Breast epithelium (tissue), 4 donors: ENCODE measurements around the gene NRP1. TPM values are rescaled to one million over a fixed set of nuclear protein-coding genes. Genes with fewer than 3 reads are reported as not detected.
A peak's percentile ranks its signal among the peaks of the same experiment; 100 is the strongest.
"Not testable (repeated sequence)": the region's sequence is repeated elsewhere in the genome, so short reads cannot be mapped to it uniquely, and the experiment has no call there.

ENCODE experiments used
- DNase-seq, 2 donors: peaks; one replicate each; pipeline ENCODE4 v3.0.0-alpha.2; 2019; ENCODE audit warnings: low spot score in 2 of 2
- H3K27ac ChIP-seq, 2 donors: fragments of 200-600 bp; sonication (generic) in 1 of 2; one replicate each; pipeline ENCODE4 v1.5.1; 2016 to 2019; ENCODE audit warnings: mild to moderate bottlenecking in 1 of 2
- H3K27me3 ChIP-seq, 2 donors: fragments of 200-600 bp; sonication (generic) in 1 of 2; one replicate each; pipeline versions ENCODE4 v1.5.1 to v1.6.0; 2017 to 2019; ENCODE audit warnings: control low read depth in 1 of 2, mild to moderate bottlenecking in 1 of 2
- H3K36me3 ChIP-seq: fragments of 200-600 bp; one replicate; pipeline ENCODE4 v1.5.1; 2019
- H3K4me1 ChIP-seq, 2 donors: fragments of 200-600 bp; sonication (generic); one replicate each; pipeline ENCODE4 v1.5.1; 2016 to 2019; ENCODE audit warnings: control low read depth in 1 of 2
- H3K4me3 ChIP-seq, 3 donors: fragments of 200-600 bp; sonication (generic); 1 replicate in 2 of 3; 2 replicates in 1 of 3; pipeline ENCODE4 v1.5.1; 2016 to 2019; ENCODE audit warnings: mild to moderate bottlenecking in 3 of 3, moderate library complexity in 2 of 3
- H3K9me3 ChIP-seq, 2 donors: fragments of 200-600 bp; sonication (generic) in 1 of 2; one replicate each; pipeline ENCODE4 v1.5.1; 2016 to 2019; ENCODE audit warnings: control low read depth in 1 of 2
- CTCF ChIP-seq, 3 donors: fragments of 450-650 bp; IDR thresholded peaks; one replicate each; pipeline ENCODE4 v1.5.1; 2016 to 2017; ENCODE audit warnings: antibody characterized with exemption in 3 of 3, mild to moderate bottlenecking in 3 of 3, moderate library complexity in 3 of 3
- POLR2A ChIP-seq: fragments of 450-650 bp; IDR thresholded peaks from one replicate; pipeline ENCODE4 v1.6.1; 2016; ENCODE audit warnings: antibody characterized with exemption, mild to moderate bottlenecking, moderate library complexity
- POLR2AphosphoS5 ChIP-seq, 3 donors: sonication (generic); formaldehyde crosslinking; IDR thresholded peaks; one replicate each; pipeline ENCODE4 v1.6.1; 2017; ENCODE audit warnings: antibody characterized with exemption in 3 of 3
- intact Hi-C: fragments of 100-400 bp; cut with DNase I; formaldehyde crosslinking; loops from one replicate; pipeline ENCODE4 v1.15.1; 2023; ENCODE audit warnings: low total_unique reads
- total RNA-seq, 3 donors: library from RNA; depleted of rRNA; stranded (reverse); fragments of >200 nt; gene quantifications; one replicate each; pipeline ENCODE4 v1.1.0, GENCODE V29; 2016

NRP1 gene
- total RNA-seq, 3 donors from 2014 or later = 50.8 to 76.0 (median 74.7) TPM

- Histone ChIP-seq H3K27me3 (no peaks in the 10 kb centered on the region), H3K9me3 (no peaks in the 10 kb centered on the region), H3K4me1 (no peaks in the 10 kb centered on the region), H3K36me3 (no peaks in the 10 kb centered on the region), H3K27ac (no peak overlapping the region), H3K4me3 (no peak overlapping the region)
- TF ChIP-seq POLR2A (no peak), CTCF (IDR thresholded peaks at IDR 0.05) (no peak), POLR2AphosphoS5 (IDR thresholded peaks at IDR 0.05) (no peak)
- no peak for DNase-seq
- intact Hi-C loops = no loop called here
Measured at GRCh38 chr10:33139181-33139646, 195.3 kb downstream of the NRP1 start.

GRCh38 chr10:33138686-33139085 lies 195.8 kb downstream of the NRP1 start:
- H3K9me3 ChIP-seq, intact Hi-C loops, H3K27ac ChIP-seq, H3K27me3 ChIP-seq, H3K4me3 ChIP-seq, H3K36me3 ChIP-seq, H3K4me1 ChIP-seq, DNase-seq: not testable (repeated sequence)

- no peak overlapping the region for H3K4me3 ChIP-seq
- no peak for DNase-seq
- intact Hi-C loops = no loop called here
- H3K36me3 ChIP-seq = no peaks in the 10 kb centered on the region
- H3K27ac ChIP-seq = no peak overlapping the region
- TF ChIP-seq POLR2AphosphoS5 (IDR thresholded peaks at IDR 0.05) = no peak
- no peak for TF ChIP-seq POLR2A
- H3K27me3 ChIP-seq = no peaks in the 10 kb centered on the region
- no peaks in the 10 kb centered on the region for H3K4me1 ChIP-seq
- H3K9me3 ChIP-seq = no peaks in the 10 kb centered on the region
Measured at GRCh38 chr10:33137356-33138005, 197.0 kb downstream of the NRP1 start.

GRCh38 chr10:33136781-33137180 lies 197.7 kb downstream of the NRP1 start:
- Histone ChIP-seq H3K4me3 (no peak overlapping the region), H3K27me3 (no peaks in the 10 kb centered on the region), H3K27ac (no peak overlapping the region), H3K4me1 (no peaks in the 10 kb centered on the region), H3K9me3 (no peaks in the 10 kb centered on the region), H3K36me3 (no peaks in the 10 kb centered on the region)
- DNase-seq = no peak
- no peak for TF ChIP-seq POLR2A
- no peak for TF ChIP-seq CTCF (IDR thresholded peaks at IDR 0.05)
- no peak for TF ChIP-seq POLR2AphosphoS5 (IDR thresholded peaks at IDR 0.05)
- intact Hi-C loops = no loop called here

- TF ChIP-seq POLR2AphosphoS5 (IDR thresholded peaks at IDR 0.05) (no peak), POLR2A (no peak), CTCF (IDR thresholded peaks at IDR 0.05) (no peak)
- Histone ChIP-seq H3K4me3 (no peak overlapping the region), H3K27ac (no peak overlapping the region), H3K36me3 (no peaks in the 10 kb centered on the region), H3K4me1 (no peaks in the 10 kb centered on the region), H3K9me3 (no peaks in the 10 kb centered on the region), H3K27me3 (no peaks in the 10 kb centered on the region)
- DNase-seq = no peak
- intact Hi-C loops = no loop called here
Measured at GRCh38 chr10:33136271-33136670, 198.2 kb downstream of the NRP1 start.

GRCh38 chr10:33134011-33134751 lies 200.3 kb downstream of the NRP1 start:
- H3K9me3 ChIP-seq = no peaks in the 10 kb centered on the region
- H3K27me3 ChIP-seq = no peaks in the 10 kb centered on the region
- no peak overlapping the region for H3K4me3 ChIP-seq
- H3K36me3 ChIP-seq = no peaks in the 10 kb centered on the region
- no peak overlapping the region for H3K27ac ChIP-seq
- no peaks in the 10 kb centered on the region for H3K4me1 ChIP-seq
- TF ChIP-seq POLR2AphosphoS5 (IDR thresholded peaks at IDR 0.05) (no peak), CTCF (IDR thresholded peaks at IDR 0.05) (no peak), POLR2A (no peak)
- intact Hi-C loops = no loop called here
- DNase-seq = peak in 1 of 2 donors; percentile 47
